IPS-18c (cell line): ENCODE data around the gene FRMD4A.
"Not testable (repeated sequence)": the region's sequence is repeated elsewhere in the genome, so short reads cannot be mapped to it uniquely, and the experiment has no call there.

Experiments
- H3K4me3 ChIP-seq: 2 replicates; pipeline ENCODE4 v1.7.0; 2013; ENCODE audit warnings: low read depth, mild to moderate bottlenecking, low read length, moderate library complexity; ENCODE audit not compliant: insufficient read depth
- H3K9me3 ChIP-seq: one replicate; pipeline ENCODE4 v1.6.1; 2013; ENCODE audit warnings: mild to moderate bottlenecking, low read length, moderate library complexity; ENCODE audit not compliant: control insufficient read depth, insufficient read depth

Gene FRMD4A

DNA sequence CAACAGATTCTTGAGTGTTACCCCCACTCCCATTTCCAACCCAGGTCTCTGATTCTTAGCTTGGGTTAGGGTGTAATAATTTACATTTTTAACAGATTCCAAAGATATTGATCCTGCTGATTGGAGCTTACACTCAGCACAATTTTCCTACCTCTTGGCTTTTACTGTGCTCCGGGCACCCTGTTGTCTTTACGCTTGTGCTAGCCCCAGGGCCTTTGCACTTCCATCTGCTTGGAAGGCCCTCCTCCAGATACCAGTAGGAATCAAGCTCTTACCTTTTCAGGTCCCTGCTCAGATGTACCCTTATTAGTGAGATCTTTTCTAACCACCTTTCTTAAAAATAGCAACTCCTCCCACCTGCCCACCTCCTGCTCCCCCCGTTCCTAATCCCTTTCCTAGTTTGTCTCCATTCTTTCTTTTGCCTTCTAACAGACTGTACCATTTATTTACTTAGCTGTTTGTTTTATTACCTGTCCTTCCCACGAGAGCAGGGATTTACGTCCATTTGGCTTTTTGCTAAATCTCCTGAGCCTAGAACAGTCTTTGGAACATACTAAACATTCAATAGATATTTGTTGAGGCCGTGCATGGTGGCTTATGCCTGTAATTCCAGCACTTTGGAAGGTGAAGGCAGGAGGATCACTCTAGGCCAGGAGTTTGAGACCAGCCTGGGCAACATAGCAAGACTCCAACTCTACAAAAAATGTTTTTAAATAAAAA, 427.7 kb downstream of the FRMD4A start:
- Histone ChIP-seq H3K9me3 (no peaks in the 10 kb centered on the region), H3K4me3 (no peak overlapping the region)

GRCh38 chr10:13899941-13900340, 430.8 kb downstream of the FRMD4A start:
- H3K4me3 ChIP-seq, result no peak overlapping the region
- H3K9me3 ChIP-seq, result no peaks in the 10 kb centered on the region

DNA sequence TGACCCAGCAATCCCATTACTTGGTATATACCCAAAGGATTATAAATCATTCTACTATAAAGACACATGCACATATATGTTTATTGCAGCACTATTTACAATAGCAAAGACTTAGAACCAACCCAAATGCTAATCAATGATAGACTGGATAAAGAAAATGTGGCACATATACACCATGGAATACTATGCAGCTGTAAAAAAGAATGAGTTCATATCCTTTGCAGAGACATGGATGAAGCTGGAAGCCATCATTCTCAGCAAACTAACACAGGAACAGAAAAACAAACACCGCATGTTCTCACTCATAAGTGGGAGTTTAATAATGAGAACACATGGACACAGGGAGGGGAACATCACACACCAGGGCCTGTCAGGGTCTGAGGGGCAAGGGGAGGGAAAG, 434.6 kb downstream of the FRMD4A start:
- H3K4me3 ChIP-seq, H3K9me3 ChIP-seq: not testable (repeated sequence)

DNA sequence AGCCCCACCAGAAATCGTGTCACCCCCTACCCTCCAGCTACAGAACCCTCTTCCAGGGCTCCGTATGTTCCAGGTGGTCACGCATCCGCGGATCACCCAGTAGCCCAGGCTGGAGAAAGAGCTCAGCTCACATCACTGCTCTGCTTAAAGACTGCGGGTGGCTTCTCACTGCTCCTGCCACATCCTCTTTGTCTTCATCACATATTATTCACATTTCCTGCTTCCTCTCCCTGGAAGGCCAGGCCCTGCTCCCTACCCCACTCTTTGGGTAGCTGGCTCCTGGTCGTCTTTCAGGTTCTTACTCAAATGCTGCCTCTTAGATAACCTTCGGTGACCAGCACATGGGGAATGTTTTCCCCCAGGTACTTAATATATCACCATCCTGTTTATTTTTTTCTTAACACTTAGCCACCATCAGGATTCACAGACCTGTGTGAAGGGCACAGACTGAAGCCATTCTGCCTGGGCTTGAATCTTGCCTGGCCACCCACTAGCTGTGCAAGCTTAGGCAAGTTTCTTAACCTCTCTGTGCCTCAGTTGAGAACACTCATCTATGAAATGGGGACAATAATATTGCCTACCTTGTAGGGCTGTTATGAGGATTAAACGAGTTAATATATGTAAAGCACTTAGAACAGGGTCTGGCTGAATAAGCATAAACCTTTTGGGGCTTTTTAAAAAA, 436.2 kb downstream of the FRMD4A start:
- Histone ChIP-seq H3K9me3 (no peaks in the 10 kb centered on the region), H3K4me3 (no peak overlapping the region)

- H3K9me3 ChIP-seq, result no peaks in the 10 kb centered on the region
- H3K4me3 ChIP-seq, result no peak overlapping the region
Measured at GRCh38 chr10:13893926-13894325, 436.8 kb downstream of the FRMD4A start.

DNA sequence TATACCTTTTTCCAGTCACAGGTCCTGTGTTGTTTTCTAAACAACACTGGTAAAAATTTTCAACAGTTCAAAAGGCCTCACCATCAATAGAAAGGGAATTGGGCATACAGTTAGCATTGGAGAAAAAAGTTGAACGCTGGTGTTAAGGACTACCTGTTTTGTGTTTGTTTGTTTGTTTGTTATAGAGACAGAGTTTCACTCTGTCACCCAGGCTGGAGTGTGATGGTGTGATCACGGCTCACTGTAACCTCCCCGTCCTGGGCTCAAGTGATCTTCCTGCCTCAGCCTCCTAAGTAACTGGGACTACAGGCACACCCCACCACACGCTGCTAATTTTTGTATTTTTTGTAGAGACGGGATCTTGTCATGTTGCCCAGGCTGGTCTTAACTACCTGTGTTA, 437.9 kb downstream of the FRMD4A start:
- H3K4me3 ChIP-seq, result no peak overlapping the region
- H3K9me3 ChIP-seq, result no peaks in the 10 kb centered on the region

DNA sequence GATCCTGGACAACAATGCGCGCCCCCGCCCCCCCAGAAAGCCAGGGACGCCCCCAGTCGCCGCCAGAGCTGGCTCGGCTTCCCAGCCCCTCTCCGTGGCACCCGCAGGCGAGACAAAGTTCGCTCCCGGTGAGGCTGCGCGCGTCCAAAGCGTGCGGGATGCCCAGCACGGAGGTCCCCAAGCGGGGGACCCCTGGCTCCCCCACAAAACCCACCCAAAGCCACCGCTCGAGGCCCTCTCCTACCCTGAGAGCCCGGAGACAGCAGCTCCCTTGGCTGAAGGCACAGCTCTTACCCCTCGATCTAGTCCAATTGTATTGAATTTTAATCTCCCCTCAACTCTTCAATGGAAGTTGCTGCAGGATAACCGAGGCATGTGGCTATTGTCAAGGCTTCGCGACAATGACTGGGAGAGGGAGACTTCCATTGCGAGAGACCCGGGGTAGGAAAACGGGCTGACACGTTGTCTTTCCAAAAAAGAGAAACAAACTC, 438.7 kb downstream of the FRMD4A start:
- Histone ChIP-seq H3K4me3 (peak overlapping the region; percentile 61), H3K9me3 (no peaks in the 10 kb centered on the region)

GRCh38 chr10:13891128-13892000, 439.4 kb downstream of the FRMD4A start:
- peak overlapping the region; percentile 64 for H3K4me3 ChIP-seq
- no peaks in the 10 kb centered on the region for H3K9me3 ChIP-seq

DNA sequence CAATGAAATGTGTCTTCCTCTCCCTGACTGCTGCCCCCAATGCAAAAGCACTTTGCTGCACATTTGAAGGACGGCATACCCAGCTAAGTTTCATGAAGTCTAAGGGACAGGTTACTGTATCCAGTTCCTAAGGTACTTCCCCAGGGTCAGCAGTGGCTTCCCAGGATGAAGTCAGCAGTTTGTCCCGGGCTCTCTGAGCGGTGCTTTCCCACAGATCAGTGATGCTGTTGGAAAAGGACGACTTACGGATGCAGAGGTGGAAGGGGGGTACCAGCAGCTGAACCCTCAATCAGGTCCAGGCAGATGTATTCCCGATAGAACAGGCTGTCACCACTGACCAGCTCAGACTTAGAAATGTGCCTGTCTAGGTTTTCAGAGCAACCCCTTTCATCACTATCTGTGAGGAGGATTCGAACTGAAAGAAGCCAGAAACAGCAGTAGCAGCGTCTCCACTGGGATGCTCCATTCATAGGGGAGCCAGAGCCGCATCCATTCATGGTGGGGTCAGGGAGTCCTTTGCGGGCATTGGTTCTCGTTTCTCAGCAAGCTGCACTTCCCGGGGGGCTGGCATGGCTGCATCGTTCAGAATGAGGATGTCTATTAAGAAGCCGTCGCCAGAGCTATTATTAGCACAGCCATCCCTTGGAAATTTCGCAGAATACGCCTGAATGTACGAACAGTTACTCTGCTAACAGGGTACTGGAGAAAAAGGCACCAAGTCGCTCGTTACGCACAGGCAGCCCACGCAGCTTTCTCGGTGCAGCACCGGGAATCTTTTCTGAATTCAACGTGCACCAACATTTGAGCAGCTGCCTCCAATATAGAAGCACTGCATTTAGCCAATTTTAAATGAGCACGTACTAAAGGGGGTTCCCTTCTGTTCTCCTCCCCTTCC, 440.2 kb downstream of the FRMD4A start:
- Histone ChIP-seq H3K4me3 (peak overlapping the region; percentile 64), H3K9me3 (no peaks in the 10 kb centered on the region)

GRCh38 chr10:13887761-13888160, 443.0 kb downstream of the FRMD4A start:
- Histone ChIP-seq H3K4me3 (no peak overlapping the region), H3K9me3 (no peaks in the 10 kb centered on the region)

- Histone ChIP-seq H3K4me3 (no peak overlapping the region), H3K9me3 (no peaks in the 10 kb centered on the region)
Measured at GRCh38 chr10:13885238-13885990, 445.3 kb downstream of the FRMD4A start.

DNA sequence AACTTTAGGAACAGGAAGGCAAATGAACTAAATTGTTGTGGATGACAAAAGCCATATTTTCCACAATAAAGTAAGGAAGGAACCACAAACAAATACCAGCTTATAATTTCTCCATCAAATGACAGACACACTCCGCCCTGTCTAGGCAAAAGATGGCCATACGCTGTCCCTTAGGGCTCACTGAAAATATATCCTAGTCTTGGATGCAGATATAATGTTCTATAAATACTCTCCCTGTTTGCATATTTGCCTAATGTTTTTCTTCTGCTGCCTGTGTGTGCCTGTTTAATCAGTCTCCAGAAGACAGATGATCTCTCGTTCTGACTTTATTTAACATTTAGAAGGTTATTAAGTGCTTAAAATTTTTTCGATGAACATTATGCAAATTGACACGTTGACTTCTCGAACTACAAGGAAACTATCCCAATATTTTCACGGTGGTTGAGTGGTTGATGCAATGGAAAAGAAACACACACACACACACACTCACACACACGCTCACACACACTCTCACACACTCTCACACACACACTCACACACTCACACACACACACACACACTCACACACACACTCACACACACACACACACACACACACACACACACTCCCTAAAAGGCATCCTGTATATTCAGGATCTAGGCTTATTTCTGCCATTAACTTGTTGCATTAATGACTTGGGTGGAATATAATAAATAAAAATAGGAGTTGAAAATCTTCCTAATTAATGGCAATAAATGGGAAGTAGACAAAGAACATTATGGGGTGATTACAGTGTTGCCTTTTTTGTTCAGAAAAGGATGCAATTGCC, 446.9 kb downstream of the FRMD4A start:
- Histone ChIP-seq H3K9me3 (no peaks in the 10 kb centered on the region), H3K4me3 (no peak overlapping the region)

DNA sequence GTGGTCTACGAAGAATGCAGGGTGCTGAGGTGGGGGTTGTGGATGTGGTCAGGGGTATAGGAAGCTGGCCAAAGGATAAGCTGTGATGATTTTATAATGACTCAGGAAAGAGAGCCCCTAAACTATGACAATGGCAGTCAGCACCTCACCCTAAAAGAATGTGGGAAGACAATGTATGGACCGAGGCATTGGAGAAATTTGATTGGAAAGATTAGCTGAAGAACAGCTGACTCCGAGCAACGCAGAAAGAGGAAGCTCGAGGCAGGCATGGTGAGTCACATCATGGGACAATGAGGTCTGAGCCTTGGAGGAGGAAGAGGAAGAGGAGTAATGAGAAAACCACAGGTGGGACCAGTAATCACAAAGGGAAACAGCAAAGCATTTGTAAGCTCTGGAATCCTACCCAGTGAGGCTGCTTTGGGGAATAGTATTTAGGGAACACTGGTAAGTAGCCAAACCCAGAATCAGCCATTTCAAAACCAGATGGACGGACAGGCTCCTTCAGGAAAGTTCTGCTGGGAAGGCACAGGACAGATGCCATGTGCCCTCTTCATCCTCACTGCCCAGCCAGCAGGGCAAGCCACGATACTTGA, 448.5 kb downstream of the FRMD4A start:
- H3K4me3 ChIP-seq, result no peak overlapping the region
- no peaks in the 10 kb centered on the region for H3K9me3 ChIP-seq

DNA sequence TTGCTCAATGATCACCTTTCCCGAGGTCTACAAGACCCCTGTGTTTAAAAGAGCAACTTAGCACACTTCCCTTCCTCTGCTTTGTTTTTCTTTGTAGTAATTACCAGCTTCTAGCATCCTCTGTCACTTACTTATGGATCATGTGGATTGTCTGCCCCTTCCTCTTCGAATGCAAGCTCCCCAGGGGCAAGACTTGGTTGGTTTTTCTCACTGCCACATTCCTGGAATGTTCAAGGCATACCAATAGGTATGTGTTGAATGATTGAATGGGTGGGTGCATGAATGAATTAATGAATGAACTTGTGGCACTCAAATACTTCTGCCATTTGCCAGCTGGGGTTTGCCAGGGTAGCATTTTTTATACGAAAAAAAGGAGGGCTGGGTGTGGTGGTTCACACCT, 450.0 kb downstream of the FRMD4A start:
- Histone ChIP-seq H3K4me3 (no peak overlapping the region), H3K9me3 (no peaks in the 10 kb centered on the region)

DNA sequence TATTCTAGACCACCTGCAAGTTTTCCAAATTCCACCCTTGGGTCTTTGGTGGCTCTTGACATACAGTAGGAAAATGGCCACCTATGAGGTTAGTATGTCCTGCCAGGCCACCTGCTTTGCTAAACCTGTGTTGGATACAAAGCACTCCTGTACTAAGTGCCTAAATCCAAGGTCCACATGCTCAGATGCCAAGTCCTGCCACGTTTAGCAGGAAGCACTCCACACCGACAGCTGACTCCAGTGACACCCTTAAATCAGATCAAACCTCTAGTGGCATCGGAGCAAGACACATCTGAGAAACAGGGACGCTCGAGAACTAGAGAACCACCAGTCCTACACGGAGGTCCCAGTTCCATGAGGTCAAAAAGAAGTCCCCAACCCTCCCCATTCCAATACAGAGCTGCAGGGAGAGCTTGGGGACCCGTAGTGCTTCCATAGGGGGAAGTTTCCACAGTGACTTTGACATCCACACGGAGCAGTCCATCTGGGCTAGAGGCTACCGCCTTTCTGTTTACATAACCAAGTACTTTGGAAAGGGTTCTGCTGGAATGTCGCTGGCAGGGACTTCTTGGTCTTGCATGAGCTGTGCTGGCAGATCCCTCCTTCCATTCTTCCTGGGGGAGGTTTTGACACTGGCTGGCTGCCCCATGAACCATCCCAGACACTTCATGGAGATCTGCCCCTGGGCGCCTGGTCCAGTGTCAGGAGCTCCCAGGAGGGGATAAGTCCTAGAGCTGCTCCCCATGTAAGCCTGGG, 453.4 kb downstream of the FRMD4A start:
- no peaks in the 10 kb centered on the region for H3K9me3 ChIP-seq
- H3K4me3 ChIP-seq, result no peak overlapping the region
